Occipital lobe (tissue), 2 donors: ENCODE data around the gene EPS8. TPM values are rescaled to one million over a fixed set of nuclear protein-coding genes. Genes with fewer than 3 reads are reported as not detected.
"Not testable (repeated sequence)": the region's sequence is repeated elsewhere in the genome, so short reads cannot be mapped to it uniquely, and the experiment has no call there.

ENCODE experiments used
- DNase-seq: peaks from one replicate; lab custom pipeline; 2025; lab: John Stamatoyannopoulos, UW
- total RNA-seq: library from RNA; depleted of rRNA; stranded (reverse); fragments of >200 nt; gene quantifications from one replicate; pipeline ENCODE4 v1.2.3, GENCODE V29; 2014

Gene EPS8
- total RNA-seq, 1 donor from 2014 or later = 110 TPM

GRCh38 chr12:15757553-15758255, 31.5 kb downstream of the EPS8 start:
- DNase-seq = no peak

- DNase-seq = no peak
Observed at GRCh38 chr12:15756822-15757221, 32.4 kb downstream of the EPS8 start.

- DNase-seq = no peak
Observed at GRCh38 chr12:15754233-15754632, 35.0 kb downstream of the EPS8 start.

GRCh38 chr12:15752785-15753184, 36.4 kb downstream of the EPS8 start:
- DNase-seq = no peak

GRCh38 chr12:15751741-15752140, 37.4 kb downstream of the EPS8 start:
- no peak for DNase-seq

- DNase-seq = no peak
Observed at GRCh38 chr12:15749937-15750336, 39.3 kb downstream of the EPS8 start.

- not testable (repeated sequence) for DNase-seq
Observed at GRCh38 chr12:15741870-15742269, 47.3 kb downstream of the EPS8 start.

- no peak for DNase-seq
Observed at GRCh38 chr12:15741082-15741481, 48.1 kb downstream of the EPS8 start.

- DNase-seq = not testable (repeated sequence)
Observed at GRCh38 chr12:15740389-15740788, 48.8 kb downstream of the EPS8 start.

- DNase-seq = no peak
Observed at GRCh38 chr12:15738438-15739015, 50.7 kb downstream of the EPS8 start.

- no peak for DNase-seq
Observed at GRCh38 chr12:15735837-15736615, 53.2 kb downstream of the EPS8 start.

GRCh38 chr12:15733136-15733535, 56.1 kb downstream of the EPS8 start:
- DNase-seq = no peak

GRCh38 chr12:15732341-15733061, 56.7 kb downstream of the EPS8 start:
- no peak for DNase-seq

GRCh38 chr12:15731940-15732339, 57.2 kb downstream of the EPS8 start:
- DNase-seq = no peak

- no peak for DNase-seq
Observed at GRCh38 chr12:15729097-15729496, 60.1 kb downstream of the EPS8 start.

GRCh38 chr12:15728118-15728598, 61.0 kb downstream of the EPS8 start:
- DNase-seq = no peak

GRCh38 chr12:15726878-15727150, 62.4 kb downstream of the EPS8 start:
- no peak for DNase-seq

GRCh38 chr12:15726027-15726877, 62.9 kb downstream of the EPS8 start:
- no peak for DNase-seq

GRCh38 chr12:15722951-15723350, 66.2 kb downstream of the EPS8 start:
- no peak for DNase-seq

- DNase-seq = no peak
Observed at GRCh38 chr12:15721316-15722115, 67.7 kb downstream of the EPS8 start.
